ENCODE results near the gene HBS1L. TPM values are rescaled to one million over a fixed set of nuclear protein-coding genes. Genes with fewer than 3 reads are reported as not detected.

The HBS1L gene
- total RNA-seq, 1 experiment from 2014 or later: 89.4 TPM

DNA sequence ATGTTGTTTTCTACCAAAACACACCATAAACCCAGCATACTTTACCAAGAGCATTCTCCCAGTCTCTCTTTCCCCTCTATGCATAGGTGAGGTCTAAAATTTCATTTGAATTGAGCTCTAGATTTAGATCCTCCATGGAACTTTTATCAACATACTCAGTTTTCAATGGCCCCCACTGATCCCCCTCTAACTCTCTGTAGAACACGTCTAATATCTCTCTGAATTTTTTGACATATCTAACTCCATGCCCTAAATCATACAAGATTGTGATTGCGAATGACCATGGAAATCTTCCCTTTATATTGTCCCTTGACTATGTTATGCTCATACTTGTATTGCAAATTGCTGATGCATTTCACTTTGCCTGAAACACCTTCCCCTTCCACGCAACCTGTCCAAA lies 38.1 kb upstream of the HBS1L start:
- Histone ChIP-seq H3K4me2 (ENCODE audit: low read length) (no peak overlapping the region), H4K20me1 (ENCODE audit: insufficient read depth) (no peaks in the 10 kb centered on the region), H3K27me3 (ENCODE audit: insufficient read depth, low read length) (no peaks in the 10 kb centered on the region), H3K4me3 (replicated peaks in 1 of 2; ENCODE audit: low read depth in 1 of 2, low read length in 2 of 2) (no peak overlapping the region), H3K79me2 (ENCODE audit: insufficient read depth, low read length) (no peaks in the 10 kb centered on the region), H3K9ac (ENCODE audit: low read length) (no peak overlapping the region), H3K27ac (ENCODE audit: low read depth, low read length) (no peak overlapping the region), H2AFZ (ENCODE audit: low read depth, low read length, poor library complexity, severe bottlenecking) (no peak overlapping the region), H3K36me3 (ENCODE audit: control insufficient read depth in 1 of 2, insufficient read depth in 2 of 2, low read length in 2 of 2) (no peaks in the 10 kb centered on the region), H3K9me3 (ENCODE audit: control insufficient read depth in 1 of 2, insufficient read depth in 1 of 2, low read depth in 1 of 2, low read length in 2 of 2) (no peaks in the 10 kb centered on the region), H3K9me2 (ENCODE audit: insufficient read depth) (no peaks in the 10 kb centered on the region), H3K4me1 (ENCODE audit: control insufficient read depth in 1 of 2, insufficient read depth in 2 of 2, low read length in 2 of 2) (no peaks in the 10 kb centered on the region; a peak in 1 of 4 replicates)
- no peak for ATAC-seq
- DNase-seq (ENCODE audit: low read depth, low spot score): no peak
- BruUV-seq (replicated peaks): no TSS peak
- ChIA-PET RAD21 (ENCODE audit: low non-redundant PET in 1 of 2, low total read pairs in 2 of 2, uncharacterized antibody in 2 of 2, unreplicated experiment in 2 of 2) (no interaction called here), CTCF (no interaction called here), POLR2A (no interaction called here)
- TF ChIP-seq SRF (IDR thresholded peaks at IDR 0.05; ENCODE audit: low read depth) (no peak), EGR1 (IDR thresholded peaks at IDR 0.05; ENCODE audit: low read depth) (no peak), FOSL1 (IDR thresholded peaks at IDR 0.05; ENCODE audit: low read depth) (no peak), SIN3A (IDR thresholded peaks at IDR 0.05; ENCODE audit: low read depth) (no peak), ZNF274 (IDR thresholded peaks at IDR 0.05; ENCODE audit: low read depth, low read length) (no peak)
- TF ChIP-seq, protein P1, sequence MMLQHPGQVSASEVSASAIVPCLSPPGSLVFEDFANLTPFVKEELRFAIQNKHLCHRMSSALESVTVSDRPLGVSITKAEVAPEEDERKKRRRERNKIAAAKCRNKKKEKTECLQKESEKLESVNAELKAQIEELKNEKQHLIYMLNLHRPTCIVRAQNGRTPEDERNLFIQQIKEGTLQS (IDR thresholded peaks at IDR 0.05): no peak
- intact Hi-C loops (cut with micrococcal nuclease): no loop called here

GRCh38 chr6:135090819-135091218 lies 36.2 kb upstream of the HBS1L start:
- ATAC-seq (no peak), DNase-seq (ENCODE audit: low read depth, low spot score) (no peak)
- POLR2A ChIA-PET: no interaction called here
- H3K9ac ChIP-seq (ENCODE audit: low read length): no peak overlapping the region
- no peaks in the 10 kb centered on the region for H3K79me2 ChIP-seq (ENCODE audit: insufficient read depth, low read length)
- H3K9me2 ChIP-seq (ENCODE audit: insufficient read depth): no peaks in the 10 kb centered on the region
- no peaks in the 10 kb centered on the region for H3K9me3 ChIP-seq (ENCODE audit: control insufficient read depth in 1 of 2, insufficient read depth in 1 of 2, low read depth in 1 of 2, low read length in 2 of 2)
- H3K4me2 ChIP-seq (ENCODE audit: low read length): no peak overlapping the region
- H4K20me1 ChIP-seq (ENCODE audit: insufficient read depth): no peaks in the 10 kb centered on the region
- no peaks in the 10 kb centered on the region; a peak in 1 of 4 replicates for H3K4me1 ChIP-seq (ENCODE audit: control insufficient read depth in 1 of 2, insufficient read depth in 2 of 2, low read length in 2 of 2)
- CTCF ChIA-PET: no interaction called here
- intact Hi-C loops (cut with micrococcal nuclease): no loop called here
- no peak overlapping the region for H2AFZ ChIP-seq (ENCODE audit: low read depth, low read length, poor library complexity, severe bottlenecking)
- H3K27ac ChIP-seq (ENCODE audit: low read depth, low read length): no peak overlapping the region
- no TSS peak for BruUV-seq (replicated peaks)
- no peaks in the 10 kb centered on the region for H3K36me3 ChIP-seq (ENCODE audit: control insufficient read depth in 1 of 2, insufficient read depth in 2 of 2, low read length in 2 of 2)
- no peaks in the 10 kb centered on the region for H3K27me3 ChIP-seq (ENCODE audit: insufficient read depth, low read length)
- RAD21 ChIA-PET (ENCODE audit: low non-redundant PET in 1 of 2, low total read pairs in 2 of 2, uncharacterized antibody in 2 of 2, unreplicated experiment in 2 of 2): no interaction called here
- H3K4me3 ChIP-seq (replicated peaks in 1 of 2; ENCODE audit: low read depth in 1 of 2, low read length in 2 of 2): no peak overlapping the region
- no peak for TF ChIP-seq CTCF (IDR thresholded peaks at IDR 0.05 in 2 of 3, conservative IDR thresholded peaks at IDR 0.05 in 1 of 3; ENCODE audit: borderline replicate concordance in 1 of 3, insufficient read depth in 1 of 3, low read depth in 2 of 3, low read length in 2 of 3)
- TF ChIP-seq SP1 (IDR thresholded peaks at IDR 0.05; ENCODE audit: low read depth): no peak
- no peak for TF ChIP-seq ZFX (IDR thresholded peaks at IDR 0.05)
- TF ChIP-seq ZBTB33 (IDR thresholded peaks at IDR 0.05; ENCODE audit: extremely low read depth, insufficient replicate concordance, low read length): no peak
- TF ChIP-seq SRF (IDR thresholded peaks at IDR 0.05; ENCODE audit: low read depth): no peak
- TF ChIP-seq RAD21 (IDR thresholded peaks at IDR 0.05; ENCODE audit: low read depth): no peak
- no peak for TF ChIP-seq POLR2A (IDR thresholded peaks at IDR 0.05; ENCODE audit: borderline replicate concordance, extremely low read depth, insufficient read depth, insufficient read length)
- TF ChIP-seq, protein P1 (IDR thresholded peaks at IDR 0.05): no peak
- no peak for TF ChIP-seq FOSL1 (IDR thresholded peaks at IDR 0.05; ENCODE audit: low read depth)
- TF ChIP-seq EZH2phosphoT487 (IDR thresholded peaks at IDR 0.05; ENCODE audit: borderline replicate concordance): no peak
- no peak for TF ChIP-seq SIN3A (IDR thresholded peaks at IDR 0.05; ENCODE audit: low read depth)
- TF ChIP-seq, protein P2, sequence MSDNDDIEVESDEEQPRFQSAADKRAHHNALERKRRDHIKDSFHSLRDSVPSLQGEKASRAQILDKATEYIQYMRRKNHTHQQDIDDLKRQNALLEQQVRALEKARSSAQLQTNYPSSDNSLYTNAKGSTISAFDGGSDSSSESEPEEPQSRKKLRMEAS (IDR thresholded peaks at IDR 0.05): no peak
- TF ChIP-seq ELF1 (IDR thresholded peaks at IDR 0.05; ENCODE audit: borderline replicate concordance, low read depth): no peak
- TF ChIP-seq CBX3 (IDR thresholded peaks at IDR 0.05; ENCODE audit: low read depth): no peak
- TF ChIP-seq JUND (IDR thresholded peaks at IDR 0.05): no peak
- TF ChIP-seq YY1 (IDR thresholded peaks at IDR 0.05; ENCODE audit: extremely low read depth, insufficient replicate concordance, low read depth, low read length): no peak
